Measurements from ENCODE around the gene PITPNM3.

DNA sequence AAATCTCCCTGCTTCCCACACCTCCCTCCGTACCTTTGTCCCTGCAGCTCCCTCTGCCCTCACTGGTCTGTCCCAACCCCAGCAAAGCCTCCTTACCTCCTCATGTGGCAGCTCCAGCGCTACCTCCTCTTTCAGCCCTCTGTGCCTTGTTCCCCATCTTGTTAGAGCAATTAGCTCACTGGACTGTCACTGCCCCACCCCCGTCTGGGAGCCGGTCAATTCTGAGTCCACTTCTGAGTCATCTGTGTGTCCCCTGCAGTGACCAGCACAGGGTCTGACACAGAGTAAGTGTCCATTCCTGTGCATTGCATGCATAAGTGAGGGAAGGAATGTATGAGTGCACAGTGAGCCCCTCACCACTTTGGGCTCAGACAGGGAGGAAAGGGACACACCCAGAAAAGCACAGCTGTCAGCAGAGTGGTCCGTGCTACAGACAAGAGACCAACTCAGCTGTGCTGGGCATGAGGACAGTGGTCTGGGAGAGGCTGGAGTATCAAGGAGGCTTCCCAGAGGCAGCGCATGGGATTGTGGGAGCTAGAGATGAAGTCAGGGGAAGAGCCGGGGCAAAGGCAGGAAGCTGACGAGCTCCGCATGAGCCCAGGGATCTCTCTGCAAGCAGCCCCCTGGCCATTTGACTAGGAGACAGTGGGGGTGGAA, 45.9 kb downstream of the PITPNM3 start:
- TF ChIP-seq, protein P1, sequence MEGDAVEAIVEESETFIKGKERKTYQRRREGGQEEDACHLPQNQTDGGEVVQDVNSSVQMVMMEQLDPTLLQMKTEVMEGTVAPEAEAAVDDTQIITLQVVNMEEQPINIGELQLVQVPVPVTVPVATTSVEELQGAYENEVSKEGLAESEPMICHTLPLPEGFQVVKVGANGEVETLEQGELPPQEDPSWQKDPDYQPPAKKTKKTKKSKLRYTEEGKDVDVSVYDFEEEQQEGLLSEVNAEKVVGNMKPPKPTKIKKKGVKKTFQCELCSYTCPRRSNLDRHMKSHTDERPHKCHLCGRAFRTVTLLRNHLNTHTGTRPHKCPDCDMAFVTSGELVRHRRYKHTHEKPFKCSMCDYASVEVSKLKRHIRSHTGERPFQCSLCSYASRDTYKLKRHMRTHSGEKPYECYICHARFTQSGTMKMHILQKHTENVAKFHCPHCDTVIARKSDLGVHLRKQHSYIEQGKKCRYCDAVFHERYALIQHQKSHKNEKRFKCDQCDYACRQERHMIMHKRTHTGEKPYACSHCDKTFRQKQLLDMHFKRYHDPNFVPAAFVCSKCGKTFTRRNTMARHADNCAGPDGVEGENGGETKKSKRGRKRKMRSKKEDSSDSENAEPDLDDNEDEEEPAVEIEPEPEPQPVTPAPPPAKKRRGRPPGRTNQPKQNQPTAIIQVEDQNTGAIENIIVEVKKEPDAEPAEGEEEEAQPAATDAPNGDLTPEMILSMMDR (IDR thresholded peaks at IDR 0.05): no peak
- TF ChIP-seq POLR2A (IDR thresholded peaks at IDR 0.05) (no peak), POLR2AphosphoS5 (IDR thresholded peaks at IDR 0.05) (no peak)
